K562 (cell line): ENCODE data around the gene NAPB. TPM values are rescaled to one million over a fixed set of nuclear protein-coding genes. Genes with fewer than 3 reads are reported as not detected.

Source experiments
- ATAC-seq: fragments of 200-7000 bp; cut with Tn5 transposase; 3 replicates; pipeline ENCODE4 v1.9.1; 2020; ENCODE audit warnings: moderate library complexity
- BruUV-seq: library from RNA; stranded (reverse); fragments of 400-500 nt; replicated peaks from 2 replicates; lab custom pipeline; 2021; lab: Mats Ljungman, UMichigan
- CTCF ChIA-PET: fragments of 300-600 bp; formaldehyde crosslinking; extraction: SDS; loops from one replicate; lab custom pipeline; 2021; ENCODE audit warnings: low intra/inter-chr PET ratio; lab: Yijun Ruan, JAX
- POLR2A ChIA-PET: fragments of 300-600, 350-650 bp; sonication (Branson Sonifier 250); formaldehyde crosslinking; extraction: SDS; loops from one replicate; lab custom pipeline; 2021; ENCODE audit warnings: antibody characterized with exemption, inconsistent platforms; lab: Yijun Ruan, JAX
- DNase-seq, 4 experiments: peaks; one replicate each; pipeline versions ENCODE4 v3.0.0 to v3.0.0-alpha.2; 2011 to 2018; ENCODE audit warnings: low spot score in 3 of 4, mixed read lengths in 3 of 4; ENCODE audit errors: extremely low read depth in 1 of 4
- FAIRE-seq: peaks from 2 replicates; lab custom pipeline; 2011; peaks lifted over from hg19 to GRCh38; lab: Jason Lieb, UNC
- H2AFZ ChIP-seq: 2 replicates; pipeline ENCODE4 v1.6.0; 2011; ENCODE audit warnings: low read depth, low read length, control low read depth, inconsistent platforms
- H3K27ac ChIP-seq: fragments of 200-600 bp; 3 replicates; pipeline ENCODE4 v1.8.0; 2011; ENCODE audit warnings: low read depth, mild to moderate bottlenecking, control low read depth, inconsistent platforms, low read length, moderate library complexity, mixed read lengths; ENCODE audit errors: extremely low read depth
- H3K27me3 ChIP-seq, 2 experiments: fragments of 300-600 bp in 1 of 2; 2 replicates in 1 of 2; 3 replicates in 1 of 2; pipeline versions ENCODE4 v1.6.0 to v1.8.0; 2011; ENCODE audit warnings: inconsistent platforms in 2 of 2, low read length in 2 of 2, mild to moderate bottlenecking in 1 of 2, mixed read lengths in 1 of 2, moderate library complexity in 1 of 2; ENCODE audit not compliant: control insufficient read depth in 2 of 2, insufficient read depth in 2 of 2
- H3K36me3 ChIP-seq: fragments of 300-600 bp; 3 replicates; pipeline ENCODE4 v1.8.0; 2011; ENCODE audit warnings: mild to moderate bottlenecking, low read length, inconsistent platforms; ENCODE audit not compliant: control insufficient read depth, insufficient read depth
- H3K4me1 ChIP-seq, 2 experiments: fragments of 200-600 bp in 1 of 2; replicated peaks in 1 of 2; 2 replicates in 1 of 2; 3 replicates in 1 of 2; pipeline versions ENCODE4 v1.5.1 to v1.8.0; 2011; ENCODE audit warnings: inconsistent platforms in 2 of 2, low read length in 2 of 2, mild to moderate bottlenecking in 1 of 2, mixed read lengths in 1 of 2, moderate library complexity in 1 of 2; ENCODE audit not compliant: control insufficient read depth in 2 of 2, insufficient read depth in 2 of 2
- H3K4me2 ChIP-seq: 2 replicates; pipeline ENCODE4 v1.6.1; 2011; ENCODE audit warnings: low read length, control low read depth, inconsistent platforms, mixed read lengths; ENCODE audit not compliant: insufficient read depth
- H3K4me3 ChIP-seq: fragments of 200-600 bp; sonication (generic), shearing (Covaris generic); 2 replicates; pipeline ENCODE4 v1.5.1; 2016; ENCODE audit warnings: control low read depth, inconsistent platforms
- H3K79me2 ChIP-seq: fragments of 200-600 bp; 3 replicates; pipeline ENCODE4 v1.8.0; 2011; ENCODE audit warnings: low read length, inconsistent platforms; ENCODE audit not compliant: control insufficient read depth, insufficient read depth
- H3K9ac ChIP-seq, 2 experiments: 2 replicates each; pipeline versions ENCODE4 v1.6.0 to v1.6.1; 2011; ENCODE audit warnings: low read depth in 2 of 2, low read length in 2 of 2, control low read depth in 1 of 2, inconsistent platforms in 1 of 2, mild to moderate bottlenecking in 1 of 2, mixed read lengths in 1 of 2; ENCODE audit not compliant: insufficient read depth in 1 of 2
- H3K9me1 ChIP-seq: one replicate; pipeline ENCODE4 v1.6.0; 2011; ENCODE audit warnings: inconsistent platforms, mild to moderate bottlenecking, low read length, moderate library complexity; ENCODE audit not compliant: control insufficient read depth, insufficient read depth
- H3K9me3 ChIP-seq: replicated peaks from 2 replicates; pipeline ENCODE4 v1.5.1; 2011; ENCODE audit warnings: low read depth, low read length, inconsistent platforms; ENCODE audit not compliant: control insufficient read depth, insufficient read depth
- H4K20me1 ChIP-seq: replicated peaks from 2 replicates; pipeline ENCODE4 v1.6.1; 2011; ENCODE audit warnings: low read length, inconsistent platforms, mixed read lengths; ENCODE audit not compliant: control insufficient read depth, insufficient read depth
- BRCA1 ChIP-seq, 2 experiments: fragments of 450-650 bp in 1 of 2; sonication (generic) in 1 of 2; formaldehyde crosslinking in 1 of 2; IDR thresholded peaks; 2 replicates each; pipeline versions ENCODE4 v1.5.0 to v1.6.1; 2017 to 2020; ENCODE audit warnings: mild to moderate bottlenecking in 1 of 2, missing genetic modification reagents in 1 of 2
- POU5F1 ChIP-seq: fragments of 150-350 bp; IDR thresholded peaks from 2 replicates; pipeline ENCODE4 v1.6.1; 2014; ENCODE audit warnings: borderline replicate concordance, low read length, low read depth, mild to moderate bottlenecking; ENCODE audit not compliant: partially characterized antibody
- SMAD3 ChIP-seq: fragments of 450-650 bp; formaldehyde crosslinking; conservative IDR thresholded peaks from 2 replicates; pipeline ENCODE4 v1.4.0; 2020; ENCODE audit warnings: mild to moderate bottlenecking
- ZNF121 ChIP-seq: sonication (generic); formaldehyde crosslinking; conservative IDR thresholded peaks from 2 replicates; pipeline ENCODE4 v1.8.0; 2022; ENCODE audit warnings: missing genetic modification reagents
- ZNF165 ChIP-seq: fragments of 250-450 bp; sonication (Bioruptor Pico); IDR thresholded peaks from 2 replicates; pipeline ENCODE4 v1.4.0; 2020; ENCODE audit warnings: borderline replicate concordance
- WGBS: fragments of 100-300 bp; shearing (Covaris generic); methylation state at CpG from one replicate; pipeline ENCODE4 v1.1.6; 2016; ENCODE audit warnings: low coverage, mixed read lengths; ENCODE audit not compliant: insufficient coverage; ENCODE audit errors: missing lambda C conversion rate; 5-methylcytosine and 5-hydroxymethylcytosine counted together
- in situ Hi-C: fragments of 300-500 bp; cut with MboI; formaldehyde crosslinking; loops from 4 replicates; pipeline ENCODE4 v1.15.0; 2018; ENCODE audit warnings: inconsistent platforms, mixed read lengths
- intact Hi-C: fragments of 100-400 bp; cut with micrococcal nuclease; formaldehyde crosslinking; loops from 2 replicates; pipeline ENCODE4 v1.14.2; 2022
- polyA plus RNA-seq, 8 experiments: library from polyadenylated mRNA; depleted of rRNA in 4 of 8; stranded (reverse) in 5 of 8; unstranded in 3 of 8; fragments of >200 nt; fragmentation: Nextera tagmentation in 2 of 8; fragmentation: Illumina TruSeq in 1 of 8; extraction: Ambion mirVana in 2 of 8; extraction: Trizol in 1 of 8; gene quantifications; 2 replicates each; pipeline versions ENCODE4 v1.2.1 to v1.2.3, GENCODE V29; 2011 to 2014; ENCODE audit warnings: inconsistent platforms in 1 of 8, missing spikeins in 1 of 8
- total RNA-seq, 7 experiments: library from RNA; depleted of rRNA in 6 of 7; stranded (reverse); fragments of >200 nt in 6 of 7; fragmentation: Illumina TruSeq in 2 of 7; extraction: Trizol in 2 of 7; gene quantifications; 2 replicates each; pipeline versions ENCODE4 v1.2.1 to v1.2.3, GENCODE V29; 2011 to 2021; ENCODE audit warnings: low replicate concordance in 1 of 7
- TF ChIP-seq, protein P1 (sequence below): sonication (generic); formaldehyde crosslinking; IDR thresholded peaks from 2 replicates; pipeline ENCODE4 v1.9.0; 2022; ENCODE audit warnings: mild to moderate bottlenecking, missing genetic modification reagents
- TF ChIP-seq, protein P2 (sequence below): fragments of 450-650 bp; IDR thresholded peaks from 2 replicates; pipeline ENCODE4 v1.6.1; 2016; ENCODE audit warnings: low read depth, mild to moderate bottlenecking, moderate library complexity
- TF ChIP-seq, protein P3 (sequence below): sonication (generic); formaldehyde crosslinking; IDR thresholded peaks from 2 replicates; pipeline ENCODE4 v1.8.1; 2023; ENCODE audit warnings: mild to moderate bottlenecking, missing genetic modification reagents

The NAPB gene
- total and polyA plus RNA-seq, 9 of the 15 experiments (the other 6 are each of a cell fraction or from before 2014, with no cell fraction given) = 1.4 to 7.7 (median 5.2) TPM

DNA sequence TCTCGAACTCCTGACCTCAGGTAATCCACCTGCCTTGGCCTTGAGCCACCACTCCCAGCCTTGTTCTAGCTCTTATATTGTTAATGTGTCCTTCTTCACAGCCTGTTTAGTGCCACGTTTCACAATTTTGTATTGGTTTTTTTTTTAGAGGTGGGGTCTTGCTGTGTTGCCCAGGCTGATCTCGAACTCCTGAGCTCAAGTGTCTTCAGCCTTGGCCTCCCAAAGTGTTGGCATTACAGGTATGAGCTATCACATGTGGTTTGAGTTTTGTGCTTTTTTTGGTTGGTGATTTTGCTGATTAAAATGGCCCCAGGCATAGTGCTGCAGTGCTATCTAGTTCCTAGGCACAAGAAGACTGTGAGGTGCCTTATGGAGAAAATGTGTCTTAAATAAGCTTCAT, 12.3 kb upstream of the NAPB start:
- Histone ChIP-seq H3K79me2 (no peaks in the 10 kb centered on the region), H4K20me1 (no peaks in the 10 kb centered on the region), H3K4me3 (no peak overlapping the region), H3K4me1 (peaks cover 4% of the 10 kb centered on the region in 2 experiments; a peak in 3 of 5 replicates), H3K9me3 (no peaks in the 10 kb centered on the region), H3K27ac (no peak overlapping the region), H3K4me2 (no peak overlapping the region), H3K36me3 (no peaks in the 10 kb centered on the region), H2AFZ (no peak overlapping the region)
- DNase-seq = no peak
- WGBS = 11% methylated on average over 3 of the region's 3 CpGs
- CTCF ChIA-PET = no interaction called here
- no TSS peak for BruUV-seq
- no peak for ATAC-seq
- FAIRE-seq = no peak
- in situ Hi-C loops (loop anchor here (10.0 kb wide), 1 partner anchor 181 kb away; no protein-coding TSS in a partner anchor), intact Hi-C loops (no loop called here)
- TF ChIP-seq ZNF165 (CRISPR knock-in tag) (no peak), ZNF121 (CRISPR knock-in tag) (0 out of 2 replicates have a peak, but pooled peaks have one; percentile 31)
- TF ChIP-seq, all 486 proteins: peak for 1
- Histone ChIP-seq H3K9ac (no peak overlapping the region), H3K27me3 (no peaks in the 10 kb centered on the region), H3K9me1 (no peaks in the 10 kb centered on the region)
- POLR2A ChIA-PET = interaction anchor here (0.6 kb wide), 1 partner anchor 15 kb away, joined by 5 read pairs; no protein-coding TSS in a partner anchor

DNA sequence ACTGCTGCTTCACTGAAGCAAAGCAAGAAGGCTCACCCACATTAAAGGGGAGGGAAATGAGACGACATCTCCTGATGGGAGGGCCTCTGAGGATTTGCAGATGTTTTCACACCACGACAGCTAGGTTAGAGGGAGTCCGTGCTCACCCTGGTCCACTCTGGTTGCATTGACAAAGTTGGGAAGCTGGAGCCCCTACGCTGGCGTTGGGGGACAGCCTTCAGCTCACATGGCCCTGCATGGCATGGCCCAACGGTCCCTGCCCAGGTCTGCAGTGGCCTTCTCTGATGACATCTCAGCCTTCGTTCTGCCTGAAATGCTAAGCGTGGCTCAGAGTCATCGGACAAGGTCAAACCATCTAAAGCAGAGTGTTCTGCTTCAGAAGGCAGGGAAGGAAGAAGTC, 3.8 kb upstream of the NAPB start:
- peaks cover 2 to 14% of the 10 kb centered on the region in 2 experiments; a peak in 2 of 5 replicates for H3K4me1 ChIP-seq
- POLR2A ChIA-PET = interaction anchor here (0.8 kb wide), 1 partner anchor 81 kb away, joined by 3 read pairs; no protein-coding TSS in a partner anchor
- H3K36me3 ChIP-seq = no peaks in the 10 kb centered on the region
- no peak overlapping the region for H3K4me2 ChIP-seq
- no peaks in the 10 kb centered on the region for H3K9me3 ChIP-seq
- H3K4me3 ChIP-seq = no peak overlapping the region
- H3K9ac ChIP-seq = no peak overlapping the region
- DNase-seq (no peak), FAIRE-seq (no peak), ATAC-seq (no peak)
- 64% methylated on average over 9 of the region's 9 CpGs for WGBS
- no TSS peak for BruUV-seq
- H4K20me1 ChIP-seq = no peaks in the 10 kb centered on the region
- intact Hi-C loops (no loop called here), in situ Hi-C loops (no loop called here)
- H3K79me2 ChIP-seq = peaks cover 12% of the 10 kb centered on the region
- CTCF ChIA-PET = no interaction called here
- TF ChIP-seq, protein P1, sequence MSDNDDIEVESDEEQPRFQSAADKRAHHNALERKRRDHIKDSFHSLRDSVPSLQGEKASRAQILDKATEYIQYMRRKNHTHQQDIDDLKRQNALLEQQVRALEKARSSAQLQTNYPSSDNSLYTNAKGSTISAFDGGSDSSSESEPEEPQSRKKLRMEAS (CRISPR knock-in tag) = no peak
- TF ChIP-seq POU5F1 (no peak), SMAD3 (CRISPR knock-in tag) (no peak), BRCA1 (IDR thresholded peaks at IDR 0.05) (no peak), BRCA1 (CRISPR knock-in tag; IDR thresholded peaks at IDR 0.05) (no peak)
- TF ChIP-seq, protein P2, sequence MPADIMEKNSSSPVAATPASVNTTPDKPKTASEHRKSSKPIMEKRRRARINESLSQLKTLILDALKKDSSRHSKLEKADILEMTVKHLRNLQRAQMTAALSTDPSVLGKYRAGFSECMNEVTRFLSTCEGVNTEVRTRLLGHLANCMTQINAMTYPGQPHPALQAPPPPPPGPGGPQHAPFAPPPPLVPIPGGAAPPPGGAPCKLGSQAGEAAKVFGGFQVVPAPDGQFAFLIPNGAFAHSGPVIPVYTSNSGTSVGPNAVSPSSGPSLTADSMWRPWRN = no peak
- TF ChIP-seq, protein P3, sequence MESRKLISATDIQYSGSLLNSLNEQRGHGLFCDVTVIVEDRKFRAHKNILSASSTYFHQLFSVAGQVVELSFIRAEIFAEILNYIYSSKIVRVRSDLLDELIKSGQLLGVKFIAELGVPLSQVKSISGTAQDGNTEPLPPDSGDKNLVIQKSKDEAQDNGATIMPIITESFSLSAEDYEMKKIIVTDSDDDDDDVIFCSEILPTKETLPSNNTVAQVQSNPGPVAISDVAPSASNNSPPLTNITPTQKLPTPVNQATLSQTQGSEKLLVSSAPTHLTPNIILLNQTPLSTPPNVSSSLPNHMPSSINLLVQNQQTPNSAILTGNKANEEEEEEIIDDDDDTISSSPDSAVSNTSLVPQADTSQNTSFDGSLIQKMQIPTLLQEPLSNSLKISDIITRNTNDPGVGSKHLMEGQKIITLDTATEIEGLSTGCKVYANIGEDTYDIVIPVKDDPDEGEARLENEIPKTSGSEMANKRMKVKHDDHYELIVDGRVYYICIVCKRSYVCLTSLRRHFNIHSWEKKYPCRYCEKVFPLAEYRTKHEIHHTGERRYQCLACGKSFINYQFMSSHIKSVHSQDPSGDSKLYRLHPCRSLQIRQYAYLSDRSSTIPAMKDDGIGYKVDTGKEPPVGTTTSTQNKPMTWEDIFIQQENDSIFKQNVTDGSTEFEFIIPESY (CRISPR knock-in tag) = no peak
- H2AFZ ChIP-seq = peak overlapping the region; percentile 77
- H3K27me3 ChIP-seq = no peaks in the 10 kb centered on the region
- no peaks in the 10 kb centered on the region for H3K9me1 ChIP-seq
- H3K27ac ChIP-seq = no peak overlapping the region; the same call in 2 of the 3 replicates
